Right cardiac atrium (tissue), 5 donors: ENCODE results near the gene SLC9A5. TPM values are rescaled to one million over a fixed set of nuclear protein-coding genes. Genes with fewer than 3 reads are reported as not detected.

ENCODE experiments used
- ATAC-seq, 2 donors: fragments of 200-7000 bp; cut with Tn5 transposase; one replicate each; pipeline versions ENCODE4 v1.8.0 to v1.9.1; 2020; ENCODE audit warnings: moderate library complexity in 2 of 2, mild to moderate bottlenecking in 1 of 2
- DNase-seq, 3 donors: peaks; one replicate each; pipeline ENCODE4 v3.0.0-alpha.2; 2020
- H3K27ac ChIP-seq: one replicate; pipeline ENCODE4 v1.5.1; 2013; ENCODE audit warnings: mild to moderate bottlenecking, low read length, control low read depth, moderate library complexity
- H3K27me3 ChIP-seq: one replicate; pipeline ENCODE4 v1.6.1; 2013; ENCODE audit not compliant: control insufficient read depth, insufficient read depth
- H3K4me1 ChIP-seq: one replicate; pipeline ENCODE4 v1.6.1; 2013; ENCODE audit warnings: low read length; ENCODE audit not compliant: control insufficient read depth, insufficient read depth
- H3K4me3 ChIP-seq: one replicate; pipeline ENCODE4 v1.5.1; 2013; ENCODE audit warnings: low read length, control low read depth
- H3K9me3 ChIP-seq: one replicate; pipeline ENCODE4 v1.6.1; 2013; ENCODE audit warnings: low read length; ENCODE audit not compliant: control insufficient read depth
- WGBS: extraction: QIAGEN DNeasy Blood & Tissue Kit; methylation state at CpG from one replicate; pipeline ENCODE4 v1.1.7; 2013; 5-methylcytosine and 5-hydroxymethylcytosine counted together
- intact Hi-C, 4 donors: fragments of 100-400 bp; cut with DNase I; formaldehyde crosslinking; loops; one replicate each; pipeline versions ENCODE4 v1.11.0 to v1.14.0; 2022 to 2023
- polyA plus RNA-seq: library from polyadenylated mRNA; stranded (reverse); fragments of 200-250 nt; gene quantifications from one replicate; pipeline ENCODE4 v1.2.3, GENCODE V29; 2013
- total RNA-seq, 4 donors: library from RNA; stranded (reverse); fragmentation: NEBNext Ultra II Directional; extraction: Animal tissue kit (Norgen Biotek cat#: 25700); gene quantifications; one replicate each; pipeline ENCODE4 v1.2.1, GENCODE V29; 2021
- donor health status: healthy with polysubstance abuse.
- donor health status: DM: no; HTN: yes; CAD: no.
- donor health status: DM: no; HTN: no; CAD: no.
- donor health status: DM: no; HTN: yes; CAD: no; lungs with severe emphysema.
- donor health status: DM: yes; HTN: yes; CAD: no.

SLC9A5 gene
- total and polyA plus RNA-seq, 5 donors: 1.9 to 2.9 (median 2.3) TPM

- Histone ChIP-seq H3K27me3 (no peaks in the 10 kb centered on the region), H3K4me1 (no peaks in the 10 kb centered on the region), H3K27ac (no peak overlapping the region), H3K9me3 (no peaks in the 10 kb centered on the region), H3K4me3 (no peak overlapping the region)
- intact Hi-C loops: loop anchor here in 1 of 4 donors (10.0 kb wide), 1 partner anchor 144 kb away; no protein-coding TSS in a partner anchor
- WGBS: 59% methylated on average over 4 of the region's 4 CpGs
- peak in 1 of 3 donors; percentile 24 for DNase-seq
- peak; percentile 53 to 64 for ATAC-seq
Measured at GRCh38 chr16:67260426-67261063, 11.8 kb downstream of the SLC9A5 start.

DNA sequence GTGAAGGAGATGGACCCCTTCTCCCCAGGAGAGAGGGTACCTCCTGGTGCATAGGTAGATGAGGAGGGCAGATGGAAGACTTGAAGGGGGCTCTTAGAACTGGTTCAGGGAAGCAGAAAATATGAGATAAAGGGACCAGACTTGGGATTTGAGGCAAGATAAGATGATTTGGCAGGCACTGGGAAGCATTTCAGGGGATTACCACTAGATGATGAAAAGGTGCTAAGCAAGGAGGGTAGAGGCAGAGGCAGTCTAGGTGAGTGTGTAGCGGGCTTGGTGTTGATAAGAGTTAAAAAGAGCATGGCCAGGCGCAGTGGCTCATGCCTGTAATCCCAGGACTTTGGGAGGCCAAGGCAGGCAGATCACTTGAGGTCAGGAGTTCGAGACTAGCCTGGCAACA, 14.4 kb downstream of the SLC9A5 start:
- WGBS: 82% methylated on average over 3 of the region's 3 CpGs
- H3K4me1 ChIP-seq: peaks cover under 1% of the 10 kb centered on the region
- intact Hi-C loops: loop anchor here in 1 of 4 donors (10.0 kb wide), 1 partner anchor 142 kb away; no protein-coding TSS in a partner anchor
- H3K4me3 ChIP-seq: no peak overlapping the region
- no peaks in the 10 kb centered on the region for H3K9me3 ChIP-seq
- no peak for DNase-seq
- H3K27me3 ChIP-seq: no peaks in the 10 kb centered on the region
- no peak overlapping the region for H3K27ac ChIP-seq
- no peak for ATAC-seq

DNA sequence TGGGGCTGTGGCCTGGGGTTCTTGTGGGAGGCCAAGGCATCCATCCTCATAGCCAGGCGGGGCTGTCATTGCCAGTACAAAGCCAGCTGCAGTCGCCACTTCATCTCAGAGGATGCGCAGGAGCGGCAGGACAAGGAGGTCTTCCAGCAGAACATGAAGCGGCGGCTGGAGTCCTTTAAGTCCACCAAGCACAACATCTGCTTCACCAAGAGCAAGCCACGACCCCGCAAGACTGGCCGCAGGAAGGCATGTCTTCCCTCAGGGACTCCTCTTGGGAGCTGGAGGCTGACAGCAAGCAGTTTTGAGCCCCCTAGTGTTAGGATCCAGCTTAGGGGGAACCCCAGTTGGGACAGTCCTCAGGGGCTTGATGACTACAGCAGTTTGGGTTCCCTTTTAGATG, 15.5 kb downstream of the SLC9A5 start:
- Histone ChIP-seq H3K9me3 (no peaks in the 10 kb centered on the region), H3K27me3 (no peaks in the 10 kb centered on the region), H3K27ac (no peak overlapping the region), H3K4me1 (peaks cover 4% of the 10 kb centered on the region), H3K4me3 (no peak overlapping the region)
- 74% methylated on average over 9 of the region's 9 CpGs for WGBS
- intact Hi-C loops: loop anchor here in 1 of 4 donors (10.0 kb wide), 1 partner anchor 141 kb away; no protein-coding TSS in a partner anchor
- ATAC-seq (no peak), DNase-seq (peak in 2 of 3 donors; percentile 8 to 38)

DNA sequence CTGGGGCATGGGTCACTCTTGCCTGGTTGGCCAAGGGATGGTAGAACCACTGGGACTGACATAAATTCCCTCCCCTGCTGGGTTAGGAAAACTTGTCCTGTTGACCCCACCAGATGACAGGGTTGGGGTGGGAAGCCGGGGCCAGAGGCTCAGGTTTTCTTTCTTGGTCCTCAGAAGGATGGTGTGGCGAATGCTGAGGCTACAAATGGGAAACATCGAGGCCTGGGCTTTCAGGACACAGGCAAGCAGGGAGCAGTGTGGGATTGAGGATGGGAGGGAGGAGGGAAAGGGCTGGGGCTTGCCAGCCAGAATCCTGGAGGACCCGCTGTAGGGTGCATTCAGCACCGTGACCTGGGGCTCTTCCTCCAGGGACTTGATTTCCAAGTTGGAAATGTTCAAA, 16.1 kb downstream of the SLC9A5 start:
- Histone ChIP-seq H3K4me1 (peaks cover 4% of the 10 kb centered on the region), H3K4me3 (no peak overlapping the region), H3K27me3 (no peaks in the 10 kb centered on the region), H3K27ac (no peak overlapping the region), H3K9me3 (no peaks in the 10 kb centered on the region)
- WGBS: 86% methylated on average over 5 of the region's 5 CpGs
- DNase-seq (peak in 1 of 3 donors; percentile 2), ATAC-seq (no peak)
- intact Hi-C loops: loop anchor here in 1 of 4 donors (10.0 kb wide), 1 partner anchor 140 kb away; no protein-coding TSS in a partner anchor

DNA sequence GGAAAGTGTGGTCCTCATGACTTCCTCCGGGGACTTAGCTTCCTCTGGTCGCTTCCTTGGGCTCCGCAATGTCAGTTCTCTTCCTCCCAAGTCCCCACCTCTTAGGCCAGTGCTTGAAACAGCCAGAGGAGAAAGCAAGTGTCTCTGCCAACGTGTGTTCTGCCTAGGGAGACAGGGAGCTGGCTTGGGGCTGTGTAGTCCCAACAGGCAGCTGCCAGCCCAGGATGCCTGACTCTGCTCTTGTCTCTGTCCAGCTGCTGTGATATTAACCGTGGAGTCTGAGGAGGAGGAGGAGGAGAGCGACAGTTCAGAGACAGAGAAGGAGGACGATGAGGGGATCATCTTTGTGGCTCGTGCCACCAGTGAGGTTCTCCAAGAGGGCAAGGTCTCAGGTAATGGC, 17.1 kb downstream of the SLC9A5 start:
- Histone ChIP-seq H3K27ac (no peak overlapping the region), H3K9me3 (no peaks in the 10 kb centered on the region), H3K4me1 (peaks cover 4% of the 10 kb centered on the region), H3K27me3 (no peaks in the 10 kb centered on the region), H3K4me3 (no peak overlapping the region)
- intact Hi-C loops: loop anchor here in 1 of 4 donors (10.0 kb wide), 1 partner anchor 139 kb away; no protein-coding TSS in a partner anchor
- ATAC-seq: no peak
- WGBS: 66% methylated on average over 8 of the region's 8 CpGs
- peak in 1 of 3 donors; percentile 2 for DNase-seq

GRCh38 chr16:67268136-67268579, 19.4 kb downstream of the SLC9A5 start:
- Histone ChIP-seq H3K9me3 (no peaks in the 10 kb centered on the region), H3K4me1 (peaks cover 4% of the 10 kb centered on the region), H3K27me3 (no peaks in the 10 kb centered on the region), H3K4me3 (no peak overlapping the region), H3K27ac (no peak overlapping the region)
- intact Hi-C loops: loop anchor here in 1 of 4 donors (10.0 kb wide), 1 partner anchor 137 kb away; no protein-coding TSS in a partner anchor
- WGBS: 31% methylated on average over 5 of the region's 5 CpGs
- ATAC-seq (peak; percentile 93 to 95), DNase-seq (peak; percentile 86 to 89 (median 88))

GRCh38 chr16:67269766-67270165, 21.0 kb downstream of the SLC9A5 start:
- DNase-seq (peak in 2 of 3 donors; percentile 14 to 38), ATAC-seq (peak in 1 of 2 donors; percentile 60)
- 50% methylated on average over 5 of the region's 5 CpGs for WGBS
- Histone ChIP-seq H3K4me1 (peaks cover 4% of the 10 kb centered on the region), H3K27me3 (no peaks in the 10 kb centered on the region), H3K4me3 (no peak overlapping the region), H3K9me3 (no peaks in the 10 kb centered on the region), H3K27ac (no peak overlapping the region)
- intact Hi-C loops: loop anchor here in 1 of 4 donors (10.0 kb wide), 1 partner anchor 135 kb away; no protein-coding TSS in a partner anchor

- 92% methylated on average over 11 of the region's 11 CpGs for WGBS
- H3K4me1 ChIP-seq: peaks cover 4% of the 10 kb centered on the region
Measured at GRCh38 chr16:67270931-67271338, 22.2 kb downstream of the SLC9A5 start.

DNA sequence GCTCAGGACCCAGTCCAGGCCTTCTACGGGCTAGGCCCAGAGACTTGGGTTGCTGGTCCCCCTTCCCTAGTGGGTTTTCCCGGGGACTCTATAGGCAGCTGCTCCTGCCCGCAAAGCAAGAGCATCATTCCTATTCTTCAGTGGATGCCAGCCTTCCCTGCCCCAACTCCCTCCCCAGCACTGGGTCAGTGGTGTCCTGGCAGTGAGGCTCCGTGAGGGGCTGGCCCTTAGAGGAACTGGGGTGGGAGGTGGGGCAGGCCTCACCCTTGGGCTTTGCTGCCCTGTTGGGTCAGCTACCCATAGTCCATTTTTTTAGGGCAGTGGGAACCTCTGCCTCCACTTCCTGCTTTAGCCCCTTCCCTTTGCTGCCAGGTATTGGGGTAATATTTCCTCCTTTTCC, 22.7 kb downstream of the SLC9A5 start:
- ATAC-seq (no peak), DNase-seq (peak in 1 of 3 donors; percentile 5)
- intact Hi-C loops: no loop called here
- Histone ChIP-seq H3K27ac (no peak overlapping the region), H3K9me3 (no peaks in the 10 kb centered on the region), H3K4me1 (peaks cover 4% of the 10 kb centered on the region), H3K4me3 (no peak overlapping the region), H3K27me3 (no peaks in the 10 kb centered on the region)
- WGBS: 91% methylated on average over 4 of the region's 4 CpGs

More at GRCh38 chr16:67270931-67271338, 22.2 kb downstream of the SLC9A5 start:
- no peak for ATAC-seq
- no peak overlapping the region for H3K27ac ChIP-seq
- intact Hi-C loops: no loop called here
- peak in 2 of 3 donors; percentile 9 to 19 for DNase-seq
- no peaks in the 10 kb centered on the region for H3K27me3 ChIP-seq
- no peaks in the 10 kb centered on the region for H3K9me3 ChIP-seq
- H3K4me3 ChIP-seq: no peak overlapping the region

- ATAC-seq (no peak), DNase-seq (no peak)
- Histone ChIP-seq H3K27me3 (no peaks in the 10 kb centered on the region), H3K27ac (no peak overlapping the region), H3K4me3 (no peak overlapping the region), H3K9me3 (no peaks in the 10 kb centered on the region), H3K4me1 (peaks cover 2% of the 10 kb centered on the region)
- intact Hi-C loops: no loop called here
- WGBS: 86% methylated on average over 2 of the region's 2 CpGs
Measured at GRCh38 chr16:67275321-67275720, 26.5 kb downstream of the SLC9A5 start.

GRCh38 chr16:67277294-67277998, 28.7 kb downstream of the SLC9A5 start:
- WGBS: 84% methylated on average over 4 of the region's 4 CpGs
- Histone ChIP-seq H3K4me1 (peaks cover 2% of the 10 kb centered on the region), H3K4me3 (no peak overlapping the region), H3K27me3 (no peaks in the 10 kb centered on the region), H3K9me3 (no peaks in the 10 kb centered on the region), H3K27ac (peak overlapping the region; percentile 63)
- peak; percentile 22 to 63 for ATAC-seq
- DNase-seq: peak in 2 of 3 donors; percentile 68 to 77
- intact Hi-C loops: no loop called here
